Endothelial cell of umbilical vein (primary cell): ENCODE results near the gene NRXN3. TPM values are rescaled to one million over a fixed set of nuclear protein-coding genes. Genes with fewer than 3 reads are reported as not detected.

Experiments
- BruUV-seq: library from RNA; stranded (reverse); fragments of 400-500 nt; replicated peaks from 2 replicates; lab custom pipeline; 2021; lab: Mats Ljungman, UMichigan
- CTCF ChIA-PET: fragments of 300-600, 350-600 bp; sonication (Branson Sonifier 250); formaldehyde crosslinking; loops from one replicate; lab custom pipeline; 2021; ENCODE audit warnings: antibody characterized with exemption, inconsistent platforms; lab: Charles Lee
- POLR2A ChIA-PET: fragments of 300-600, 350-600 bp; sonication (Branson Sonifier 250); formaldehyde crosslinking; loops from one replicate; lab custom pipeline; 2021; ENCODE audit warnings: antibody characterized with exemption, inconsistent platforms; lab: Charles Lee
- DNase-seq: peaks from one replicate; pipeline ENCODE4 v3.0.0-alpha.2; 2011; ENCODE audit warnings: low read depth, low spot score
- FAIRE-seq: peaks from 2 replicates; lab custom pipeline; 2011; peaks lifted over from hg19 to GRCh38; lab: Jason Lieb, UNC
- H2AFZ ChIP-seq: 2 replicates; pipeline ENCODE4 v1.6.0; 2012; ENCODE audit warnings: low read depth, low read length, control low read depth, inconsistent platforms
- H3K27ac ChIP-seq: 2 replicates; pipeline ENCODE4 v1.5.1; 2011; ENCODE audit warnings: low read depth, mild to moderate bottlenecking, control low read depth, low read length, moderate library complexity; ENCODE audit not compliant: insufficient read depth
- H3K27me3 ChIP-seq, 2 experiments: 2 replicates each; pipeline versions ENCODE4 v1.6.0 to v1.6.1; 2011; ENCODE audit warnings: low read length in 2 of 2, mixed read lengths in 1 of 2; ENCODE audit not compliant: control insufficient read depth in 2 of 2, insufficient read depth in 2 of 2
- H3K36me3 ChIP-seq, 2 experiments: 2 replicates in 1 of 2; 3 replicates in 1 of 2; pipeline ENCODE4 v1.5.1; 2011; ENCODE audit warnings: low read length in 2 of 2, mild to moderate bottlenecking in 1 of 2, moderate library complexity in 1 of 2; ENCODE audit not compliant: control insufficient read depth in 2 of 2, insufficient read depth in 2 of 2; ENCODE audit errors: extremely low read depth in 1 of 2
- H3K4me1 ChIP-seq: 3 replicates; pipeline ENCODE4 v1.5.1; 2011; ENCODE audit warnings: mild to moderate bottlenecking, low read length; ENCODE audit not compliant: control insufficient read depth, insufficient read depth; ENCODE audit errors: extremely low read depth
- H3K4me2 ChIP-seq: 2 replicates; pipeline ENCODE4 v1.6.1; 2011; ENCODE audit warnings: low read length, control low read depth, mixed read lengths; ENCODE audit not compliant: insufficient read depth
- H3K4me3 ChIP-seq, 3 experiments: fragments of 200-600 bp in 1 of 3; sonication (generic), shearing (Covaris generic) in 1 of 3; replicated peaks in 1 of 3; 2 replicates each; pipeline ENCODE4 v1.5.1; 2011 to 2016; ENCODE audit warnings: control low read depth in 3 of 3, low read length in 3 of 3, mild to moderate bottlenecking in 2 of 3, inconsistent platforms in 1 of 3, low read depth in 1 of 3, moderate library complexity in 1 of 3; ENCODE audit not compliant: insufficient read depth in 1 of 3
- H3K79me2 ChIP-seq: 2 replicates; pipeline ENCODE4 v1.6.0; 2012; ENCODE audit warnings: low read length, inconsistent platforms; ENCODE audit not compliant: control insufficient read depth, insufficient read depth
- H3K9ac ChIP-seq: replicated peaks from 2 replicates; pipeline ENCODE3; 2011; ENCODE audit warnings: low read length, control low read depth; ENCODE audit not compliant: insufficient read depth; ENCODE audit errors: extremely low read depth
- H3K9me1 ChIP-seq: replicated peaks from 3 replicates; pipeline ENCODE4 v1.6.0; 2011; ENCODE audit warnings: mild to moderate bottlenecking, low read length; ENCODE audit not compliant: control insufficient read depth, insufficient read depth; ENCODE audit errors: extremely low read depth
- H3K9me3 ChIP-seq: replicated peaks from 2 replicates; pipeline ENCODE4 v1.5.1; 2012; ENCODE audit warnings: low read length, inconsistent platforms; ENCODE audit not compliant: control insufficient read depth, insufficient read depth
- H4K20me1 ChIP-seq: replicated peaks from 2 replicates; pipeline ENCODE3; 2011; ENCODE audit warnings: mild to moderate bottlenecking, low read length; ENCODE audit not compliant: control insufficient read depth, insufficient read depth; ENCODE audit errors: extremely low read depth
- EZH2 ChIP-seq: IDR thresholded peaks from 2 replicates; pipeline ENCODE4 v1.6.1; 2012; ENCODE audit warnings: borderline replicate concordance, low read depth, mild to moderate bottlenecking, moderate library complexity, low read length, inconsistent platforms; ENCODE audit not compliant: severe bottlenecking
- FOS ChIP-seq: IDR thresholded peaks from 2 replicates; pipeline ENCODE4 v1.6.1; 2011; ENCODE audit warnings: mild to moderate bottlenecking, low read length, moderate library complexity, borderline replicate concordance; ENCODE audit not compliant: insufficient read depth
- GATA2 ChIP-seq: IDR thresholded peaks from 2 replicates; pipeline ENCODE4 v1.7.0; 2011; ENCODE audit warnings: low read depth, mild to moderate bottlenecking, moderate library complexity, mixed read lengths, low read length; ENCODE audit not compliant: insufficient read length, insufficient read depth
- JUN ChIP-seq: IDR thresholded peaks from 2 replicates; pipeline ENCODE4 v1.6.1; 2011; ENCODE audit warnings: borderline replicate concordance, low read depth; ENCODE audit not compliant: insufficient read length, insufficient read depth
- MYC ChIP-seq: IDR thresholded peaks from one replicate; pipeline ENCODE4 v1.6.1; 2011; ENCODE audit warnings: mild to moderate bottlenecking, low read depth, low read length
- POLR2A ChIP-seq: IDR thresholded peaks from 2 replicates; pipeline ENCODE4 v1.6.1; 2012; ENCODE audit warnings: low read depth, mild to moderate bottlenecking, control low read depth, low read length
- POLR2AphosphoS5 ChIP-seq: IDR thresholded peaks from 2 replicates; pipeline ENCODE4 v1.6.1; 2012; ENCODE audit warnings: low read depth, mild to moderate bottlenecking, control low read depth, low read length, moderate library complexity; ENCODE audit not compliant: insufficient read depth
- dilution Hi-C: fragments of 300-500 bp; cut with MboI; formaldehyde crosslinking; loops from one replicate; pipeline ENCODE4 v1.15.0; 2019; ENCODE audit warnings: low sequenced_read_pairs; ENCODE audit not compliant: extremely low pct_ligation_motif_present
- intact Hi-C: fragments of 100-400 bp; cut with micrococcal nuclease; formaldehyde crosslinking; loops from one replicate; pipeline ENCODE4 v1.10.0; 2022
- polyA plus RNA-seq, 4 experiments: library from polyadenylated mRNA; depleted of rRNA in 3 of 4; stranded (reverse) in 3 of 4; unstranded in 1 of 4; fragments of >200 nt; gene quantifications; 2 replicates each; pipeline versions ENCODE4 v1.2.1 to v1.2.3, GENCODE V29; 2011 to 2012; ENCODE audit warnings: missing spikeins in 1 of 4
- total RNA-seq: library from RNA; stranded (reverse); gene quantifications from 2 replicates; pipeline ENCODE4 v1.2.3, GENCODE V29; 2021
- TF ChIP-seq, protein P1 (sequence below), 2 donors: IDR thresholded peaks; 1 replicate in 1 of 2; 2 replicates in 1 of 2; pipeline ENCODE4 v1.5.1; 2011; ENCODE audit warnings: low read length in 2 of 2, mild to moderate bottlenecking in 2 of 2, moderate library complexity in 2 of 2, control low read depth in 1 of 2, inconsistent platforms in 1 of 2, low read depth in 1 of 2; ENCODE audit not compliant: insufficient read depth in 1 of 2; ENCODE audit errors: extremely low read depth in 1 of 2
- TF ChIP-seq, protein P2 (sequence below): IDR thresholded peaks from 2 replicates; pipeline ENCODE4 v1.6.1; 2011; ENCODE audit not compliant: insufficient read depth, insufficient read length

Gene NRXN3
- total and polyA plus RNA-seq, 2 donors (not counting 3 experiments of a cell fraction or from before 2014, with no cell fraction given), result 0.72 to 4.2 TPM

DNA sequence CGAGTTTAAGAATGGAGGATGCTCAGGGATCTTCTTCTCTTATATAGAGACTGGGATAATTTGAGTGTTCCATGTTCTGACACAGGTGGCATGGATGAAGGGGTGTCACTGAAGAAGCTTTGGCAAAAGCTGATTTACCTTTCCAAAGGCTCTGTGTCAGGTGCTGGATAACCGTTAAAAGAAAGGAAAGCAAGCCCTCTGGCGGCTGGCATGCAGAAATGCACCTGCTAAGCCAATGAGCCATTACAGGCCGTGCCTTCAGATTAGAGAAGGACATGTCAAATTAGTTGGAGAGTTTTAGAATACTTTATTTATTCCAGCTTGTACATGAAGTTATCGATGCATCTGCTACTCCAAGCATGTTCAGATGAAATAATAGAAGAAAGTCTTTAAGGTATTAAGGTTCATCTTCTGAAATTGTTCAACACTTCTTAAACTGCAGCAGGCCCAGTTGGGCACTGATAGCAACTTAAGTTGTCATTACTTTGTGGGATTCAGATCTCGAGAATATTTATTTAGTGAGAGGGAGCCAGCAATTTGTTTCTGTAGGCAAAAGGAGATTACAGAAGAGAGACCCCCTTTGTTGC is 678.2 kb downstream of the NRXN3 start:
- intact Hi-C loops (loop anchor here (2.0 kb wide), 1 partner anchor 54 kb away; no protein-coding TSS in a partner anchor), dilution Hi-C loops (no loop called here)
- TF ChIP-seq FOS (no peak), JUN (no peak), MYC (no peak)
- TF ChIP-seq, protein P1, sequence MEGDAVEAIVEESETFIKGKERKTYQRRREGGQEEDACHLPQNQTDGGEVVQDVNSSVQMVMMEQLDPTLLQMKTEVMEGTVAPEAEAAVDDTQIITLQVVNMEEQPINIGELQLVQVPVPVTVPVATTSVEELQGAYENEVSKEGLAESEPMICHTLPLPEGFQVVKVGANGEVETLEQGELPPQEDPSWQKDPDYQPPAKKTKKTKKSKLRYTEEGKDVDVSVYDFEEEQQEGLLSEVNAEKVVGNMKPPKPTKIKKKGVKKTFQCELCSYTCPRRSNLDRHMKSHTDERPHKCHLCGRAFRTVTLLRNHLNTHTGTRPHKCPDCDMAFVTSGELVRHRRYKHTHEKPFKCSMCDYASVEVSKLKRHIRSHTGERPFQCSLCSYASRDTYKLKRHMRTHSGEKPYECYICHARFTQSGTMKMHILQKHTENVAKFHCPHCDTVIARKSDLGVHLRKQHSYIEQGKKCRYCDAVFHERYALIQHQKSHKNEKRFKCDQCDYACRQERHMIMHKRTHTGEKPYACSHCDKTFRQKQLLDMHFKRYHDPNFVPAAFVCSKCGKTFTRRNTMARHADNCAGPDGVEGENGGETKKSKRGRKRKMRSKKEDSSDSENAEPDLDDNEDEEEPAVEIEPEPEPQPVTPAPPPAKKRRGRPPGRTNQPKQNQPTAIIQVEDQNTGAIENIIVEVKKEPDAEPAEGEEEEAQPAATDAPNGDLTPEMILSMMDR (IDR thresholded peaks at IDR 0.05; ENCODE audit: extremely low read depth in 1 of 2, insufficient read depth in 1 of 2, low read depth in 1 of 2, low read length in 2 of 2), result peak; percentile 77 to 80
- Histone ChIP-seq H3K9me3 (no peaks in the 10 kb centered on the region), H4K20me1 (no peaks in the 10 kb centered on the region), H3K9ac (no peak overlapping the region), H3K27ac (no peak overlapping the region), H3K79me2 (no peaks in the 10 kb centered on the region), H3K4me3 (no peak overlapping the region), H3K27me3 (no peaks in the 10 kb centered on the region), H3K9me1 (no peaks in the 10 kb centered on the region), H3K36me3 (no peaks in the 10 kb centered on the region), H3K4me2 (no peak overlapping the region), H2AFZ (no peak overlapping the region), H3K4me1 (no peaks in the 10 kb centered on the region)
- CTCF ChIA-PET, result interaction anchor here (0.9 to 2.9 kb wide), 8 partner anchors 10 to 54 kb away, joined by 3 to 12 read pairs (median 4); no protein-coding TSS in a partner anchor
- FAIRE-seq (peak; percentile 63), DNase-seq (peak; percentile 35)
- POLR2A ChIA-PET, result no interaction called here
- BruUV-seq, result no TSS peak

DNA sequence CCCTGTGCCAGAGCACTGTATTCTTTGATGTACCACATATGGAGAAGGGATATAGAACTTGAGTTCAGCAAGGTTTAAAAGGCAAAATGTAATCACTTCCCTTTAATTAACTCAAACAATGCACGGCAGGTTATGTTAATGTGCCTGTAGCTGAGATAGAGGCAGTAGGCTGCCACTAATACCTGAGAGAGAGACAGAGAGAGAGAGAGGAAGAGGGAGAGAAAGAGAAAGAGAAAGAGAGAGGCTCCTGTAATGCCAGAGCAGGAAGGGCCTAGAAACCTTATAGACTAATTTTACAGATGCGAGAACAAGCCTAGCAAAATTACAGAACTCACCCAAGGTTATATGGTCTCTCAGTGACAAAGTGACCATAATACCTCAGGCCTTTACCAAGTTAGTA is 679.8 kb downstream of the NRXN3 start:
- intact Hi-C loops (loop anchor here (2.0 kb wide), 1 partner anchor 53 kb away; no protein-coding TSS in a partner anchor), dilution Hi-C loops (no loop called here)
- Histone ChIP-seq H3K27me3 (no peaks in the 10 kb centered on the region), H3K4me2 (no peak overlapping the region), H3K9me1 (no peaks in the 10 kb centered on the region), H3K4me1 (no peaks in the 10 kb centered on the region), H3K4me3 (no peak overlapping the region), H3K9me3 (no peaks in the 10 kb centered on the region), H3K9ac (no peak overlapping the region), H3K36me3 (no peaks in the 10 kb centered on the region), H3K79me2 (no peaks in the 10 kb centered on the region), H2AFZ (no peak overlapping the region), H3K27ac (no peak overlapping the region), H4K20me1 (no peaks in the 10 kb centered on the region)
- BruUV-seq, result no TSS peak
- ChIA-PET CTCF (interaction anchor here (1.1 to 2.9 kb wide), 4 partner anchors 8 to 53 kb away, joined by 4 to 12 read pairs (median 6); no protein-coding TSS in a partner anchor), POLR2A (no interaction called here)
- FAIRE-seq (no peak), DNase-seq (no peak)
- no peak for TF ChIP-seq EZH2
- TF ChIP-seq FOS, result no peak
- TF ChIP-seq, protein P1 (IDR thresholded peaks at IDR 0.05; ENCODE audit: extremely low read depth in 1 of 2, insufficient read depth in 1 of 2, low read depth in 1 of 2, low read length in 2 of 2), result no peak
- TF ChIP-seq JUN, result no peak
- no peak for TF ChIP-seq MYC
- no peak for TF ChIP-seq GATA2
- no peak for TF ChIP-seq POLR2AphosphoS5
- TF ChIP-seq, protein P2, sequence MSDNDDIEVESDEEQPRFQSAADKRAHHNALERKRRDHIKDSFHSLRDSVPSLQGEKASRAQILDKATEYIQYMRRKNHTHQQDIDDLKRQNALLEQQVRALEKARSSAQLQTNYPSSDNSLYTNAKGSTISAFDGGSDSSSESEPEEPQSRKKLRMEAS, result no peak
- TF ChIP-seq POLR2A, result no peak
